ENCODE data around the gene CAMK1D.
"Not testable (repeated sequence)": the region's sequence is repeated elsewhere in the genome, so short reads cannot be mapped to it uniquely, and the experiment has no call there.

The CAMK1D gene

GRCh38 chr10:12807096-12807755 is 457.9 kb downstream of the CAMK1D start:
- POLR2A ChIA-PET, result no interaction called here
- no peak for TF ChIP-seq SCRT2 (tag by site-specific recombination; IDR thresholded peaks at IDR 0.05)
- TF ChIP-seq ZNF777 (tag by site-specific recombination; IDR thresholded peaks at IDR 0.05; ENCODE audit: borderline replicate concordance), result no peak
- TF ChIP-seq ZNF2 (tag by site-specific recombination; IDR thresholded peaks at IDR 0.05), result no peak
- TF ChIP-seq BCL11A (tag by site-specific recombination; IDR thresholded peaks at IDR 0.05; ENCODE audit: low read depth), result no peak
- TF ChIP-seq ZFP41 (tag by site-specific recombination; IDR thresholded peaks at IDR 0.05; ENCODE audit: borderline replicate concordance), result no peak
- TF ChIP-seq ZNF580 (tag by site-specific recombination; IDR thresholded peaks at IDR 0.05), result no peak
- TF ChIP-seq ZNF292 (tag by site-specific recombination; IDR thresholded peaks at IDR 0.05; ENCODE audit: borderline replicate concordance, low read depth), result no peak
- TF ChIP-seq ZNF549 (tag by site-specific recombination; IDR thresholded peaks at IDR 0.05), result no peak
- TF ChIP-seq ZBTB20 (tag by site-specific recombination; IDR thresholded peaks at IDR 0.05), result no peak
- TF ChIP-seq KLF7 (tag by site-specific recombination; IDR thresholded peaks at IDR 0.05; ENCODE audit: borderline replicate concordance), result no peak
- no peak for TF ChIP-seq GLIS1 (tag by site-specific recombination; IDR thresholded peaks at IDR 0.05)
- no peak for TF ChIP-seq ZIC2 (tag by site-specific recombination; IDR thresholded peaks at IDR 0.05)
- no peak for TF ChIP-seq ZNF23 (tag by site-specific recombination; IDR thresholded peaks at IDR 0.05; ENCODE audit: borderline replicate concordance)
- TF ChIP-seq ZSCAN4 (tag by site-specific recombination; IDR thresholded peaks at IDR 0.05), result no peak
- TF ChIP-seq, protein P1, sequence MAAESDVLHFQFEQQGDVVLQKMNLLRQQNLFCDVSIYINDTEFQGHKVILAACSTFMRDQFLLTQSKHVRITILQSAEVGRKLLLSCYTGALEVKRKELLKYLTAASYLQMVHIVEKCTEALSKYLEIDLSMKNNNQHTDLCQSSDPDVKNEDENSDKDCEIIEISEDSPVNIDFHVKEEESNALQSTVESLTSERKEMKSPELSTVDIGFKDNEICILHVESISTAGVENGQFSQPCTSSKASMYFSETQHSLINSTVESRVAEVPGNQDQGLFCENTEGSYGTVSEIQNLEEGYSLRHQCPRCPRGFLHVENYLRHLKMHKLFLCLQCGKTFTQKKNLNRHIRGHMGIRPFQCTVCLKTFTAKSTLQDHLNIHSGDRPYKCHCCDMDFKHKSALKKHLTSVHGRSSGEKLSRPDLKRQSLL (tag by site-specific recombination; IDR thresholded peaks at IDR 0.05), result no peak
- TF ChIP-seq ZNF112 (tag by site-specific recombination; IDR thresholded peaks at IDR 0.05), result no peak
- no peak for TF ChIP-seq ZNF561 (tag by site-specific recombination; IDR thresholded peaks at IDR 0.05; ENCODE audit: borderline replicate concordance)
- TF ChIP-seq REPIN1 (tag by site-specific recombination; IDR thresholded peaks at IDR 0.05; ENCODE audit: low read depth), result no peak
- no peak for TF ChIP-seq ZNF624 (tag by site-specific recombination; IDR thresholded peaks at IDR 0.05)
- TF ChIP-seq, protein P2, sequence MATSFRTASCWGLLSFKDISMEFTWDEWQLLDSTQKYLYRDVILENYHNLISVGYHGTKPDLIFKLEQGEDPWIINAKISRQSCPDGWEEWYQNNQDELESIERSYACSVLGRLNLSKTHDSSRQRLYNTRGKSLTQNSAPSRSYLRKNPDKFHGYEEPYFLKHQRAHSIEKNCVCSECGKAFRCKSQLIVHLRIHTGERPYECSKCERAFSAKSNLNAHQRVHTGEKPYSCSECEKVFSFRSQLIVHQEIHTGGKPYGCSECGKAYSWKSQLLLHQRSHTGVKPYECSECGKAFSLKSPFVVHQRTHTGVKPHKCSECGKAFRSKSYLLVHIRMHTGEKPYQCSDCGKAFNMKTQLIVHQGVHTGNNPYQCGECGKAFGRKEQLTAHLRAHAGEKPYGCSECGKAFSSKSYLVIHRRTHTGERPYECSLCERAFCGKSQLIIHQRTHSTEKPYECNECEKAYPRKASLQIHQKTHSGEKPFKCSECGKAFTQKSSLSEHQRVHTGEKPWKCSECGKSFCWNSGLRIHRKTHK (tag by site-specific recombination; IDR thresholded peaks at IDR 0.05), result no peak
- Histone ChIP-seq H3K36me3 (ENCODE audit: control insufficient read depth in 2 of 2, insufficient read depth in 1 of 2, low read length in 2 of 2) (no peaks in the 10 kb centered on the region), H3K4me1 (ENCODE audit: control insufficient read depth, insufficient read depth, low read length) (no peaks in the 10 kb centered on the region), H3K27ac (ENCODE audit: extremely low read depth, low read depth, low read length) (no peak overlapping the region), H3K9me3 (ENCODE audit: control insufficient read depth, insufficient read depth, low read depth, low read length) (no peaks in the 10 kb centered on the region), H3K4me3 (ENCODE audit: low read depth, low read length) (no peak overlapping the region)
- CTCF ChIA-PET, result interaction anchor here (0.5 kb wide), 1 partner anchor 691 kb away, joined by 3 read pairs; no protein-coding TSS in a partner anchor

DNA sequence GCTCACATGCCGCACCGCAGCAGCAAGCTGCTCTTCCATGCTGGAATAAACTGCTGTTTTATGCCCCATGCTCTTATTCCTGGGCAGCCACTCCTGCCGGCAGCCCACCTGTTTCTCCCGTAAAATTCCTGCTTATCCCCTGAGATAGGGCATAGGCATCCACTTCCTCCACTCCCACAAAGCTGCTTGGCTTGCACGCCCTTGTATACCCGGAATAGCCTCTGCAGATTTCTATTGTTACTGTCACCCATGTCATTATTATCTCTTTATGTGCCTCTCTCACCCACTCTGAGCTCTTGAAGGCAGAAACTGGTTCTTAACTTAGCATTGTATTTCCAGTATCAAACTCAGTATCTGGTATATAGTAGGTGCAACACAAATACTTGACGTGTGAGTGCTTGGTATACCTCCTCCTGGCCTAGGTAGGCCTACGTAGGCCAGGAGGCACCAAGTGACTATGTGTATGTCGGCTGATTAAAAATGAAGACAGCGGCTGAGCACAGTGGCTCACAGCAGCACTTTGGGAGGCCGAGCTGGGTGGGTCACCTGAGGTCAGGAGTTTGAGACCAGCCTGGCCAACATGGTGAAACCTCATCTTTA is 458.8 kb downstream of the CAMK1D start:
- H3K4me1 ChIP-seq (ENCODE audit: control insufficient read depth, insufficient read depth, low read length), result no peaks in the 10 kb centered on the region
- POLR2A ChIA-PET, result no interaction called here
- no peak overlapping the region for H3K4me3 ChIP-seq (ENCODE audit: low read depth, low read length)
- H3K27ac ChIP-seq (ENCODE audit: extremely low read depth, low read depth, low read length), result no peak overlapping the region
- TF ChIP-seq ZNF530 (tag by site-specific recombination; IDR thresholded peaks at IDR 0.05; ENCODE audit: low read depth), result no peak
- TF ChIP-seq, protein P3, sequence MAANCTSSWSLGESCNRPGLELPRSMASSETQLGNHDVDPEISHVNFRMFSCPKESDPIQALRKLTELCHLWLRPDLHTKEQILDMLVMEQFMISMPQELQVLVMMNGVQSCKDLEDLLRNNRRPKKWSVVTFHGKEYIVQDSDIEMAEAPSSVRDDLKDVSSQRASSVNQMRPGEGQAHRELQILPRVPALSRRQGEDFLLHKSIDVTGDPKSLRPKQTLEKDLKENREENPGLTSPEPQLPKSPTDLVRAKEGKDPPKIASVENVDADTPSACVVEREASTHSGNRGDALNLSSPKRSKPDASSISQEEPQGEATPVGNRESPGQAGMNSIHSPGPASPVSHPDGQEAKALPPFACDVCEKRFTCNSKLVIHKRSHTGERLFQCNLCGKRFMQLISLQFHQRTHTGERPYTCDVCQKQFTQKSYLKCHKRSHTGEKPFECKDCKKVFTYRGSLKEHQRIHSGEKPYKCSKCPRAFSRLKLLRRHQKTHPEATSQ (tag by site-specific recombination; IDR thresholded peaks at IDR 0.05), result no peak
- TF ChIP-seq ZNF747 (tag by site-specific recombination; IDR thresholded peaks at IDR 0.05), result no peak
- no peak for TF ChIP-seq GFI1B (tag by site-specific recombination; IDR thresholded peaks at IDR 0.05)
- TF ChIP-seq ZNF664 (tag by site-specific recombination; IDR thresholded peaks at IDR 0.05), result no peak
- no peak for TF ChIP-seq ZSCAN4 (tag by site-specific recombination; IDR thresholded peaks at IDR 0.05)
- TF ChIP-seq ZNF114 (tag by site-specific recombination; IDR thresholded peaks at IDR 0.05), result no peak
- no peaks in the 10 kb centered on the region for H3K36me3 ChIP-seq (ENCODE audit: control insufficient read depth in 2 of 2, insufficient read depth in 1 of 2, low read length in 2 of 2)
- H3K9me3 ChIP-seq (ENCODE audit: control insufficient read depth, insufficient read depth, low read depth, low read length), result no peaks in the 10 kb centered on the region
- CTCF ChIA-PET, result no interaction called here

DNA sequence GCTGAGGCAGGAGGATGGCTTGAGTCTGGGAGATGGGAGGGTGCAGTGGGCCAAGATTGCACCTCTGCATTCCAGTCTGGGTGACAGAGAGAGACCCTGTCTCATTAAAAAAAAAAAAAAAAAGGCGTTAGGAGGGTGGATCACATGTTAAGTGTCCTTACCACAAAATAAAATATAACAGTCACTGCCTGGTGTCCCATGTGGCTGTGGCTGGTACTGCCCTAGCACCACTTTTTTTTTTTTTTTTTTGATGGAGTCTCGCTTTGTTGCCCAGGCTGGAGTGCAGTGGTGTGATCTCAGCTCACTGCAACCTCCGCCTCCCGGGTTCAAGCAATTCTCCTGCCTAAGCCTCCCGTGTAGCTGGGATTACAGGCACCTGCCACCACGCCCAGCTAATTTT is 460.7 kb downstream of the CAMK1D start:
- H3K9me3 ChIP-seq (ENCODE audit: control insufficient read depth, insufficient read depth, low read depth, low read length); H3K27ac ChIP-seq (ENCODE audit: extremely low read depth, low read depth, low read length); H3K4me3 ChIP-seq (ENCODE audit: low read depth, low read length); H3K4me1 ChIP-seq (ENCODE audit: control insufficient read depth, insufficient read depth, low read length); CTCF ChIA-PET; H3K36me3 ChIP-seq (ENCODE audit: control insufficient read depth in 2 of 2, insufficient read depth in 1 of 2, low read length in 2 of 2): not testable (repeated sequence)
- POLR2A ChIA-PET, result interaction anchor here (0.6 kb wide), 1 partner anchor 372 kb away, joined by 3 read pairs; no protein-coding TSS in a partner anchor

Data from HEK293 (cell line).